Smooth muscle cell (in vitro differentiated cells): ENCODE measurements around the gene DCUN1D2. TPM values are rescaled to one million over a fixed set of nuclear protein-coding genes. Genes with fewer than 3 reads are reported as not detected.

Experiments
- DNase-seq: peaks from one replicate; lab custom pipeline; 2025; ENCODE audit not compliant: unreplicated experiment; lab: John Stamatoyannopoulos, UW
- H2AFZ ChIP-seq: fragments of 200-600 bp; sonication (generic); 2 replicates; pipeline ENCODE4 v1.6.0; 2016; ENCODE audit warnings: antibody characterized with exemption, low read depth, mild to moderate bottlenecking
- H3F3A ChIP-seq: fragments of 200-600 bp; sonication (generic); 2 replicates; pipeline ENCODE4 v1.6.0; 2017; ENCODE audit warnings: antibody characterized with exemption, low read depth
- H3K27ac ChIP-seq: fragments of 200-600 bp; sonication (generic); 2 replicates; pipeline ENCODE4 v1.5.1; 2016; ENCODE audit warnings: low read depth, mild to moderate bottlenecking
- H3K27me3 ChIP-seq: fragments of 200-600 bp; sonication (generic); 2 replicates; pipeline ENCODE4 v1.6.1; 2016; ENCODE audit warnings: low read depth, mild to moderate bottlenecking
- H3K36me3 ChIP-seq: fragments of 200-600 bp; sonication (generic); 2 replicates; pipeline ENCODE4 v1.5.1; 2016; ENCODE audit warnings: low read depth
- H3K4me1 ChIP-seq: fragments of 200-600 bp; sonication (generic); 2 replicates; pipeline ENCODE4 v1.5.1; 2016; ENCODE audit warnings: low read depth
- H3K4me2 ChIP-seq: fragments of 200-600 bp; sonication (generic); 2 replicates; pipeline ENCODE4 v1.6.0; 2016; ENCODE audit warnings: mild to moderate bottlenecking
- H3K4me3 ChIP-seq: fragments of 200-600 bp; sonication (generic); 2 replicates; pipeline ENCODE4 v1.5.1; 2016; ENCODE audit warnings: mild to moderate bottlenecking
- H3K79me2 ChIP-seq: fragments of 200-600 bp; sonication (generic); 2 replicates; pipeline ENCODE4 v1.6.0; 2016; ENCODE audit warnings: low read depth, mild to moderate bottlenecking
- H3K9ac ChIP-seq: fragments of 200-600 bp; sonication (generic); 2 replicates; pipeline ENCODE4 v1.6.0; 2016; ENCODE audit warnings: low read depth
- H3K9me3 ChIP-seq: fragments of 200-600 bp; sonication (generic); replicated peaks from 2 replicates; pipeline ENCODE4 v1.5.1; 2016; ENCODE audit warnings: low read depth
- H4K20me1 ChIP-seq: fragments of 200-600 bp; sonication (generic); 2 replicates; pipeline ENCODE4 v1.6.0; 2016; ENCODE audit warnings: low read depth
- WGBS: methylation state at CpG from one replicate; pipeline ENCODE4 v1.1.7; 2016; ENCODE audit warnings: low lambda C conversion rate; 5-methylcytosine and 5-hydroxymethylcytosine counted together
- polyA plus RNA-seq: library from polyadenylated mRNA; unstranded; fragments of >200 nt; fragmentation: Nextera tagmentation; extraction: Ambion mirVana; gene quantifications from 2 replicates; pipeline ENCODE4 v1.2.1, GENCODE V29; 2016
- total RNA-seq: library from RNA; depleted of rRNA; stranded (reverse); fragments of >200 nt; gene quantifications from 2 replicates; pipeline ENCODE4 v1.2.3, GENCODE V29; 2014
- TF ChIP-seq, protein P1 (sequence below): fragments of 200-600 bp; sonication (generic); IDR thresholded peaks from 2 replicates; pipeline ENCODE4 v1.5.1; 2017; ENCODE audit warnings: borderline replicate concordance, mild to moderate bottlenecking, antibody characterized with exemption; ENCODE audit not compliant: insufficient read depth, poor library complexity, severe bottlenecking

The DCUN1D2 gene
- total and polyA plus RNA-seq, 2 experiments from 2014 or later: 6.3 to 10.8 TPM

DNA sequence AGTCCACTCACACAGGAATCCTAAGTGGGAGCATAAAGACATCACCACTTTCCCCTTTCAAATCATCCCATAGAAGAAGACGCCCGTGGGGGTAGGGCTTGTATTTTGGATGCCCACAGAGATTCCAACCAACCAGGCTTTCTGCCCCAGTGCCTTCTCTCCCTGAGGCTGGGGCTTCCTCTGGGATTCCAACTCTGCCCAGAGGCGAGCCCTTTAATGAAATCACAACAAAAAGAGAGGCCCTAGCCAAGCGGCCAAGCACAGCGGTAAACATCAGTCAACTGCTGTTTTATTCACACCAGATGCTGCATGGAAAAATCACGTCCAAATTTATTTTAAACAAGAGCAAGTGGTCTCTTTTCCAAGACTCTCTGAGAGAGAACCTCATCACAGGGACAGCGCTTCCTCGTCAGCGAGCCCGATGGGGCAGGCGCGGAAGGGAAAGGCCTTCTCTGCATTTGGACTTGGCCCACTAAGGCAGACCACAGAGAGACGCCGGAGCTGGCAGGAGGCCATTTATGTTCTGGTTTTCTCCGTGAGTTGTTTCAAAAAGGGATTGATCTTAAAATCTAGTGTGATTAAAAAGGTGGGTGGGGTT lies 68.7 kb downstream of the DCUN1D2 start:
- H3K9ac ChIP-seq: no peak overlapping the region

DNA sequence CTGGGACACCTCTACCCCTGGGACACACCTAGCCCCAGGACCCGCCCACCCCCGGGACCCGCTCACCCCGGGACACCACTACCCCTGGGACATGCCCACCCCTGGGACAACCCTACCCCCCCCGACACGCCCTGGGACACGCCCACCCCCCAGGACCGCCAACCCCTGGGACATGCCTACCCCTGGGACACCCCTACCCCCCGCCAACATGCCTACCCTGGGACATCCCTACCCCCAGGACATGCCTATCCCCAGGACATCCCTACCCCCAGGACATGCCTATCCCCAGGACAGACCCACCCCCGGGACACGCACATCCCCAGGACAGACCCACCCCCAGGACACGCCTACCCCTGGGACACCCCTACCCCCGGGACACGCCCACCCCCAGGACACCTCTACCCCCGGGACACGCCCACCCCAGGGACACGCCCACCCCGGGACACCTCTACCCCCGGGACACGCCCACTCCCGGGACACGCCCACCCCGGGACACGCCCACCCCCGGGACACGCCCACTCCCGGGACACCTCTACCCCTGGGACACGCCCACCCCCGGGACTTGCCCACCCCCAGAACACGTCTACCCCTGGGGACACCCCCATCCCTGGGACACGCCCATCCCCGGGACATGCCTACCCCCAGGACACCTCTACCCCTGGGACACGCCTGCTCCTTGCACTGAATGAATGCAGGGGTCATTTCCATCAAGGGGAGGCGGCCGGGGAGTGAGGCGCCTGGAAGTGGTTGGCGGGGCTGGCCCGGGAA lies 69.5 kb downstream of the DCUN1D2 start:
- Histone ChIP-seq H3K9me3 (no peaks in the 10 kb centered on the region), H3K9ac (no peak overlapping the region), H3K4me2 (no peak overlapping the region), H3K27me3 (no peaks in the 10 kb centered on the region), H3K36me3 (no peaks in the 10 kb centered on the region), H2AFZ (no peak overlapping the region), H3K4me1 (no peaks in the 10 kb centered on the region), H3K27ac (no peak overlapping the region), H3K79me2 (no peaks in the 10 kb centered on the region), H3F3A (no peaks in the 10 kb centered on the region), H4K20me1 (no peaks in the 10 kb centered on the region), H3K4me3 (no peak overlapping the region)
- TF ChIP-seq, protein P1, sequence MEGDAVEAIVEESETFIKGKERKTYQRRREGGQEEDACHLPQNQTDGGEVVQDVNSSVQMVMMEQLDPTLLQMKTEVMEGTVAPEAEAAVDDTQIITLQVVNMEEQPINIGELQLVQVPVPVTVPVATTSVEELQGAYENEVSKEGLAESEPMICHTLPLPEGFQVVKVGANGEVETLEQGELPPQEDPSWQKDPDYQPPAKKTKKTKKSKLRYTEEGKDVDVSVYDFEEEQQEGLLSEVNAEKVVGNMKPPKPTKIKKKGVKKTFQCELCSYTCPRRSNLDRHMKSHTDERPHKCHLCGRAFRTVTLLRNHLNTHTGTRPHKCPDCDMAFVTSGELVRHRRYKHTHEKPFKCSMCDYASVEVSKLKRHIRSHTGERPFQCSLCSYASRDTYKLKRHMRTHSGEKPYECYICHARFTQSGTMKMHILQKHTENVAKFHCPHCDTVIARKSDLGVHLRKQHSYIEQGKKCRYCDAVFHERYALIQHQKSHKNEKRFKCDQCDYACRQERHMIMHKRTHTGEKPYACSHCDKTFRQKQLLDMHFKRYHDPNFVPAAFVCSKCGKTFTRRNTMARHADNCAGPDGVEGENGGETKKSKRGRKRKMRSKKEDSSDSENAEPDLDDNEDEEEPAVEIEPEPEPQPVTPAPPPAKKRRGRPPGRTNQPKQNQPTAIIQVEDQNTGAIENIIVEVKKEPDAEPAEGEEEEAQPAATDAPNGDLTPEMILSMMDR: no peak
- DNase-seq: no peak
- WGBS: 91% methylated on average over 12 of the region's 38 CpGs

More for the DNA sequence above, 68.7 kb downstream of the DCUN1D2 start:
- Histone ChIP-seq H3K4me1 (no peaks in the 10 kb centered on the region), H2AFZ (no peak overlapping the region), H3K79me2 (no peaks in the 10 kb centered on the region), H3K36me3 (no peaks in the 10 kb centered on the region), H3K9me3 (no peaks in the 10 kb centered on the region), H3K27me3 (no peaks in the 10 kb centered on the region), H3K4me2 (no peak overlapping the region), H3F3A (no peaks in the 10 kb centered on the region), H3K4me3 (no peak overlapping the region), H4K20me1 (no peaks in the 10 kb centered on the region), H3K27ac (no peak overlapping the region)
- no peak for DNase-seq
- TF ChIP-seq, protein P1: no peak
- 91% methylated on average over 15 of the region's 15 CpGs for WGBS

DNA sequence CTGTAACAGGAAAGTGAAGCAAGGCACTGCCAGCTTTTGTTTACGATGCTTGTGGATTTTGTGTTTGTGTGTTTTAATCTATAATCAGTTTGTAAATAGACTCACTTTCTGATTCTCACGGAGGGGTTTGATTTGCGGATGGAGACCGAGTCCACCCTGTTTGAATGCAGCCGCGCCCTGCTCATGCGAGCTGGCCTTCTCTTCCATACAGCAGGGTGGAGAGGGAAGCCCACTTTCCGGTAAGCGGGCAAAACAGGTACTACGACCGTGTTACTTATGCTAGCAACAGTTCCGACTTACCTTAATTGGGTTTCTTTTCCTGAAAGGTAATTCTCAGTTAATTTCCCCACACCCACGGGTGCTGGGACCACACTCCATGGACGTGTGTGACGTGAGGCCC lies 70.3 kb downstream of the DCUN1D2 start:
- Histone ChIP-seq H2AFZ (no peak overlapping the region), H3K79me2 (no peaks in the 10 kb centered on the region), H3K9ac (no peak overlapping the region)

More for the DNA sequence above, 70.3 kb downstream of the DCUN1D2 start:
- Histone ChIP-seq H3K36me3 (no peaks in the 10 kb centered on the region), H3K9me3 (no peaks in the 10 kb centered on the region), H4K20me1 (no peaks in the 10 kb centered on the region), H3K4me3 (no peak overlapping the region), H3K4me1 (no peaks in the 10 kb centered on the region), H3K27ac (no peak overlapping the region), H3K27me3 (no peaks in the 10 kb centered on the region), H3F3A (no peaks in the 10 kb centered on the region), H3K4me2 (no peak overlapping the region)
- TF ChIP-seq, protein P1: no peak
- no peak for DNase-seq
- 94% methylated on average over 15 of the region's 15 CpGs for WGBS
